DMS 273 treated with DMSO at 0.1 percent for 48 hours (cell line): ENCODE measurements around the gene CCR7.

ENCODE experiments used
- DNase-seq: peaks from one replicate; lab custom pipeline; 2025; lab: John Stamatoyannopoulos, UW

CCR7 gene

DNA sequence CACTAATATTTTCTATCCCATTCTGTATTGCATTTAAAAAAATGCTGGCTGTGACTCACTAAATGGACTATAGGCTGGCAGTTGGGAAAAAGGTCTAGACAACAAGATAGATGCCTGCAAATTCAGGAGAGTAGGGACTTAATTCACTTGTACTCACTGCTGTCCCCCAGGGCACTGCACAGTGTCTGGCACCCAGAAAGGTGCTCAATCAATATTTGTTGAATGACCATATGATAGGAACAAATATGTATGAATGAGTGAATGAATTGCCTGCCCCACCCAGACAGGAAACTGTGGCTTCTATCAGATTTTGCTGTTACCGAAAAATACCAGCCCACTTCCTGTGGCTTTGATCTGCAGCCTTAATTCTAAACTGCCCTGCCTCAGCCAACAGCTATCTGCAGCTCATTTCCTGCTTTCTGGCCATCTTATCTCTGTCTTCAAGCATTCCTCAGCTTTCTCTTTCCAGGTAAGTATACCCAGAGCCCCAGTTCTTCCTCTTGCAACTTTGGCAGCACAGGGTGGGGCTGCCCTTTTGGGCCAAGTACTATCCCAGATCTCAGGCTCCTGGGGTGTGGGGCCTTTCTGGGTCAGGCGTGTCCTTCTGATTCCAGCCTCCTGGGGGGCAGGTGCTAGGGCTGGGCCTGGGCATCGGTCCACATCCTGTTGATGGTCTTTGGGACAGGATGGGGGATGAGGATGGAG is 48.5 kb downstream of the CCR7 start:
- no peak for DNase-seq

DNA sequence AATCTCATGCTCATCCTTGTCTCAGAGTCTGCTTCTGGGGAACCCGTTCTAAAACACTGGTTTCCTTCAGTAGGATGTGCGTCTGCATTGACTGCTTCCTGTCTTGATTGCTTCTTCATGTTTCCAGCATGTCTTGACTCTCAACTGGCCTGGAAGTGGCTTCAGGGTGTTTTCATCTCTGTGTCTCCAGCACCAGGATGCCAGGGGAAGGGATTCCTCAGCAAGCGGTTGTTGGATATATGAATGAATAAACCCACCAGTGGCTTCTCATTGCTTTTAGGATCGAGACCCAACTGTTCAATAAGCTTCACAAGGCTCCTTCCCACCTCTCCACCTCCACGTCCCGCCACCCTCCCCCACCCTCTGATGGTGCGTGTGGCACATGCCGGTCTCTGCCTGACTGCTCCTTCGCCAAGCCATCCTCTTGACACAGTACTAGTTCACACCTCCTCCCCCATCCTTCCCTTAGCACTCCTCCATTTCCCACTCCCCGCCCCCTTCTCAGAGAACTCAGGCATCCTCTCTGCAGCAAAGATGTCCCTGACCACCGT is 49.7 kb downstream of the CCR7 start:
- DNase-seq = no peak

DNA sequence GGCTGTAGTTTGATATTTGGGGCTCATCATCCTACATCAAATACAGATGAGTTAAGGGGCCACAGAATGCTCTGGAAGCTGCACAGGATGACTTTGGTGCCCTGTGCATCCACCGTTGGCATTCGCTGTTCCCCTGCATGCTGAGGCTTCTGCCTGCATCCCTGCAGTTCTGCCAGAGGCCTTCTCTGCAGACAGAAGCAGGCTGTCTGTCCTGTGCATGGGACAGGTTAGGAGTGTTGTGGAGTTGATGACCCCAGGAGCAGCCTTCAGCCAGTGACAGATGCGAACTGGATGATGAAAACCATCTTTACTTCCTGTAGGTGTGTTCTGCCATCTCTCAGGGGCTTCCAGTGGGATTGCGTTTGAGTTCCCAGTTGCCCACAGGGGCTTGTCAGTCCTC is 50.3 kb downstream of the CCR7 start:
- DNase-seq = no peak

DNA sequence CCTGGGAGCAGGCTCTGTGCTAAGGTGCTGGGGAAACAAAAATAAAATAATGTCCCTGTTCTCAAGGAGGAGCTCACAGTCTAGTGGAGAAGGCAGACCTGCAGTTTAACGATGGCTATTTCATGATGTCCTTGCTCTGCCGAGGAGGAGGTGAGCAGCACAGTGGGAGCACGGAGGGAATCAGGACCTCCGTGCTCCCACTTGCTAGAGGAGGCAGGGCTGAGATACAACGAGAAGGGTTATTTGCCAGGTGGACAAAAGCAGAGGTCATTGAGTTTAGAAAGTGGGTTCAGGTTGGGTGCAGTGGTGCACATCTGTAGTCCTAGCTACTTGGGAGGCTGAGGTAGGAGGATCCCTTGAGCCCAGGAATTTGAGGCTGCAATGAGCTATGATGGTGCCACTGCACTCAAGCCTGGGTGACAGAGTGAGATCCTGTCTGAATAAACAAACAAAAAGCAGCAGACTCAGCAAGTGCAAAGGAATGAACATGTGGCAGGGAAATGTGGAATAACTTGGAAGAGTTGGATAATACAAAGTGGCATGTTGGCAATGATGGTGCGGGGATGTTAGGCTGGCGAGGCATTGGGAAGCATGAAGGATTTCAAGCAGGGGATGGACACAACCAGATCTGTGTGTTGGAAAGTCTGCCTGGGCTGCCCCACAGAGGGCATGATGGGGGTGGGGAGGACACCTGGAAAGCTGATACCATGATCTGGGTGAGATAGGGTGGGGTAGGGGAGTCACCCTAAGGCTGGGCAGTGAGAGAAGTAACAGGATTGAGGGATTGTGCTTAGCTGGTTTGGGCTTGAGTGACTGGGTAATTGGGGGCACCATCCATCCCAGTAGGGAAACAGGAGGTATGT is 51.0 kb downstream of the CCR7 start:
- no peak for DNase-seq

DNA sequence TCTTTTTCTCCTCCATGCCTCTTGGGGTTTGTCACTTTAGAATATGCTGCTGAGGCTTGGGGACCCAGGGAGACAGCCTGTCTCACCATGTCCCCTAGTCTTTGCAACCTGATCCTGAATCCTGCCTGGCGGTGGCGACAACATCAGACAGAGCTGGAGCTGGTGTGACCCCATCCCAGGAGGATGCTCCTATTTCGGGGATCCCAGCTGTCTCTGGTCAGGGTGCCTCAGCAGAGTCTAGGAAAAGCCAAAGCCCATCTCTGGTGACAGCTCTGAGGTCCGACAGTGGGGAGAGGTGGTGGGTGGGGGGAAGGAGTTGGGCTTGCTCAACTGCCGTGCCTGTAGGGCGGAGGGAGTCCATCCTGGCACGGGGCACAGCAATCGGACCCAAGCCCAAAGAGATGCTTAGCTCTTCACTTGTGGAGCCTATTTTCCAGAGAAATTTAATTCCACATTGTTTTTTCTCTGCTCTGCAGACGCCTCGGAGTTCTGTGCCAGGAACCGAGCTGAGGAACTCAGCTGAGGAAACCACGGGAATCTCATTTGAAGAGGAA is 53.5 kb downstream of the CCR7 start:
- no peak for DNase-seq

DNA sequence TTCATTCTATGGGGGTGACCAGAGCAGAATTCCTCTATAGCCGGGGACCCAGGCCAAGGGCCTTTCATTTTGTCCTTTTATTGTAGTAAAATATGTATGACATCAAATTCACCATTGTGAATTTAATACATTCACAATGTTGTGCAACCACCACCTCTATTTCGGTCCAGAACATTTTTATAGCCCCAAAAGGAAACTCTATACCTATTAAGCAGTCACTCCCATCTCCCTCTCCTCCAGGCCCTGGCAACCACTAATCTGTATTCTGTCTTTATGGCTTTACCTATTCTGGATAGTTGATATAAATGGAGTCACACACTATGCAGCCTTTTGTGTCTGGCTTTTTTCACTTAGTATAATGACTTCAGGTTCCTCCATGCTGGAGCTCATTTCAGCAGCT is 54.1 kb downstream of the CCR7 start:
- DNase-seq = no peak

DNA sequence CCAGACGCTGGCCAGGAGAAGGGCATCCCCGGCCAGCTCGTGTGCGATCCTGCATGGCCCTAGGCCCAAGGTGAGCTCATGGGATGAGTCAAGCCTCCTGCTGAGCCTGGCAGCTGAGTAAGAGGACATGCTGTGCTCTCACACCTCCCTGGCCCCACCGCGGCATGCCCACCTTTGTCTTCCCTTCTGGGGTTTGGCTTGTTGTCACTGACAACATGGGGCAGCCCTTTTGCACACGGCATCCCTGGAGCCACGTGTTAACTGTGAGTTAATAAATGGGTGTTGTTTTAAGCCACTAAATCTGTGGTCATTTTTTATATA is 55.0 kb downstream of the CCR7 start:
- no peak for DNase-seq

DNA sequence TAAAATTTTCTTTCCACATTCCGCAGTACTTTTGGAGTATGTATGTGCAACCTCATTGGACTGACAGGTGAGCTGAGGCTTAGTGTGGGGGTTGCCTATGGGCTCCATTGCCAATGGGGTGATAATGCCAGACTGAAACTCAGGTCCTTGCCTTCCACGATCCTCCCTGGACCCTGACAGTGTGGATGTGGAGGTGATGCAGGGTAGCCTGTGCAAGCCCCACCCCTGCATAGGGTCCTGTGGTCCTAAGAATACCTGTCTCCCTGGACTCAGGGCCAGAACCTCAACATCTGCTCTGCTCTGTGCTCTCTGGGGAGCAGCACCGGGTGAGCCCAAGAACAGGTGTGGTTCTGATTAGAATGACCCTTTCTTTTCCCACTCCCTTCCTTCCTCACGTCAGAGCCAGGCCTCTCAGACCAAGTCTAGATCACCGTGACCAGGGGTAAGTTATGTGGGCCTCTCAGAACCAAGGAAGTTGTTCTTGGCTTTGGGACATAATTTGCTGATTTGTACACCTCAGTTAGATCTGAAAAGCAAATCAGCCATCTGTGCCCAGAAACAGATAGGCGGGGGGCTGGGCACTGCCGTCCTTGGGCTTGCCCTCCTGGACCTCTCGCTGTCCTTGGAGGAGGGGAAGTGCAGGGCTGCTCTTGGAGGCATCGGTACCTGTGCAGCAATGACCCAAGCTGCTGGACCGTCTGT is 55.5 kb downstream of the CCR7 start:
- DNase-seq = no peak

DNA sequence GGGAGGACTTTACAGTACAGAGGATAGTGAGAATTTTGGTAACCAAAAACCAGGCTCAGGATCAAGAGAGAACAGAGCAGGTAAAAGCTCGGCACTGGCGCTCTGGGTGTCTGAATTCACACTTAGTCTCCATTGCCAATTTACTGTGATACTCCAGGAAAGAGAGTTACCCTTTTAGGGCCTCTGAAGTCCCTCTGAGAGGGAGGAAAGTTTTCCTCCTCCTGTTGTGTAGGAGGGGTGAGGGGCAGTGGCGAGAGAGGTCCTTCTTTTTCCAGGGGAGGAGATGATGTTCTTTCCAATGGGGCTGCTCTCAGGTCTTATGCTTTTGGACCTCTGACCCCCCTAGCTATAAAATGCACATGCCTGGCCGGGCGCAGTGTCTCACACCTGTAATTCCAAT is 58.5 kb downstream of the CCR7 start:
- no peak for DNase-seq
